ENCODE measurements around the gene AMDHD2.

The AMDHD2 gene

GRCh38 chr16:2497116-2497630 lies 23.0 kb upstream of the AMDHD2 start:
- POLR2A ChIA-PET: interaction anchor here (1.3 kb wide), 1 partner anchor 22 kb away, joined by 5 read pairs; the partner anchor contains the start of gene TBC1D24
- CTCF ChIA-PET: no interaction called here
- DNase-seq (ENCODE audit: extremely low spot score): no peak
- TF ChIP-seq FOXM1 (IDR thresholded peaks at IDR 0.05; ENCODE audit: borderline replicate concordance) (no peak), ZNF384 (IDR thresholded peaks at IDR 0.05) (no peak), FOXK2 (IDR thresholded peaks at IDR 0.05) (no peak), ELF4 (IDR thresholded peaks at IDR 0.05) (no peak), BHLHE40 (IDR thresholded peaks at IDR 0.05; ENCODE audit: borderline replicate concordance) (no peak), L3MBTL2 (conservative IDR thresholded peaks at IDR 0.05) (no peak), ARNT (IDR thresholded peaks at IDR 0.05) (no peak), FOXA1 (IDR thresholded peaks at IDR 0.05) (no peak), SP1 (IDR thresholded peaks at IDR 0.05) (no peak), NFRKB (IDR thresholded peaks at IDR 0.05) (no peak), LEF1 (IDR thresholded peaks at IDR 0.05; ENCODE audit: borderline replicate concordance) (no peak), TARDBP (IDR thresholded peaks at IDR 0.05) (no peak), SUZ12 (IDR thresholded peaks at IDR 0.05) (no peak), CTBP1 (IDR thresholded peaks at IDR 0.05; ENCODE audit: borderline replicate concordance) (no peak), HDGF (IDR thresholded peaks at IDR 0.05; ENCODE audit: borderline replicate concordance) (no peak)

GRCh38 chr16:2497695-2498484 lies 22.3 kb upstream of the AMDHD2 start:
- CTCF ChIA-PET: no interaction called here

GRCh38 chr16:2498531-2499253 lies 21.5 kb upstream of the AMDHD2 start:
- ChIA-PET CTCF (no interaction called here), POLR2A (interaction anchor here (1.2 kb wide), 1 partner anchor 29 kb away, joined by 3 read pairs; no protein-coding TSS in a partner anchor)
- TF ChIP-seq ELF4 (IDR thresholded peaks at IDR 0.05): no peak
- TF ChIP-seq ARNT (IDR thresholded peaks at IDR 0.05): no peak
- no peak for TF ChIP-seq TARDBP (IDR thresholded peaks at IDR 0.05)
- no peak for TF ChIP-seq BHLHE40 (IDR thresholded peaks at IDR 0.05; ENCODE audit: borderline replicate concordance)
- TF ChIP-seq CTBP1 (IDR thresholded peaks at IDR 0.05; ENCODE audit: borderline replicate concordance): no peak
- no peak for TF ChIP-seq FOXM1 (IDR thresholded peaks at IDR 0.05; ENCODE audit: borderline replicate concordance)
- no peak for TF ChIP-seq LEF1 (IDR thresholded peaks at IDR 0.05; ENCODE audit: borderline replicate concordance)
- no peak for TF ChIP-seq SP1 (IDR thresholded peaks at IDR 0.05)
- no peak for TF ChIP-seq NFRKB (IDR thresholded peaks at IDR 0.05)
- no peak for TF ChIP-seq FOXA1 (IDR thresholded peaks at IDR 0.05)
- no peak for TF ChIP-seq SUZ12 (IDR thresholded peaks at IDR 0.05)
- TF ChIP-seq FOXK2 (IDR thresholded peaks at IDR 0.05): no peak
- no peak for TF ChIP-seq PKNOX1 (IDR thresholded peaks at IDR 0.05)
- no peak for TF ChIP-seq L3MBTL2 (conservative IDR thresholded peaks at IDR 0.05)
- TF ChIP-seq ZNF384 (IDR thresholded peaks at IDR 0.05): no peak
- TF ChIP-seq HDGF (IDR thresholded peaks at IDR 0.05; ENCODE audit: borderline replicate concordance): no peak
- no peak for DNase-seq (ENCODE audit: extremely low spot score)

More at GRCh38 chr16:2497695-2498484, 22.3 kb upstream of the AMDHD2 start:
- no peak for TF ChIP-seq L3MBTL2 (conservative IDR thresholded peaks at IDR 0.05)
- no peak for TF ChIP-seq HDGF (IDR thresholded peaks at IDR 0.05; ENCODE audit: borderline replicate concordance)
- TF ChIP-seq FOXM1 (IDR thresholded peaks at IDR 0.05; ENCODE audit: borderline replicate concordance): no peak
- TF ChIP-seq CTBP1 (IDR thresholded peaks at IDR 0.05; ENCODE audit: borderline replicate concordance): no peak
- TF ChIP-seq PKNOX1 (IDR thresholded peaks at IDR 0.05): no peak
- TF ChIP-seq NFRKB (IDR thresholded peaks at IDR 0.05): no peak
- no peak for TF ChIP-seq LEF1 (IDR thresholded peaks at IDR 0.05; ENCODE audit: borderline replicate concordance)
- TF ChIP-seq BHLHE40 (IDR thresholded peaks at IDR 0.05; ENCODE audit: borderline replicate concordance): no peak
- TF ChIP-seq FOXA1 (IDR thresholded peaks at IDR 0.05): no peak
- TF ChIP-seq ZNF384 (IDR thresholded peaks at IDR 0.05): no peak
- TF ChIP-seq SUZ12 (IDR thresholded peaks at IDR 0.05): no peak
- no peak for TF ChIP-seq ELF4 (IDR thresholded peaks at IDR 0.05)
- TF ChIP-seq SP1 (IDR thresholded peaks at IDR 0.05): no peak
- no peak for TF ChIP-seq FOXK2 (IDR thresholded peaks at IDR 0.05)
- no peak for TF ChIP-seq ARNT (IDR thresholded peaks at IDR 0.05)
- TF ChIP-seq TARDBP (IDR thresholded peaks at IDR 0.05): no peak
- no peak for DNase-seq (ENCODE audit: extremely low spot score)
- POLR2A ChIA-PET: no interaction called here

- ChIA-PET POLR2A (interaction anchor here (1.2 kb wide), 1 partner anchor 30 kb away, joined by 3 read pairs; no protein-coding TSS in a partner anchor), CTCF (interaction anchor here (1.1 kb wide), 1 partner anchor 58 kb away, joined by 3 read pairs; no protein-coding TSS in a partner anchor)
- TF ChIP-seq HDGF (IDR thresholded peaks at IDR 0.05; ENCODE audit: borderline replicate concordance): no peak
- no peak for TF ChIP-seq L3MBTL2 (conservative IDR thresholded peaks at IDR 0.05)
- no peak for TF ChIP-seq ZNF384 (IDR thresholded peaks at IDR 0.05)
- TF ChIP-seq PKNOX1 (IDR thresholded peaks at IDR 0.05): no peak
- no peak for TF ChIP-seq BHLHE40 (IDR thresholded peaks at IDR 0.05; ENCODE audit: borderline replicate concordance)
- no peak for TF ChIP-seq ARNT (IDR thresholded peaks at IDR 0.05)
- DNase-seq (ENCODE audit: extremely low spot score): no peak
Measured at GRCh38 chr16:2499454-2499853, 20.7 kb upstream of the AMDHD2 start.

- TF ChIP-seq CTBP1 (IDR thresholded peaks at IDR 0.05; ENCODE audit: borderline replicate concordance) (no peak), TARDBP (IDR thresholded peaks at IDR 0.05) (no peak), SP1 (IDR thresholded peaks at IDR 0.05) (no peak), FOXM1 (IDR thresholded peaks at IDR 0.05; ENCODE audit: borderline replicate concordance) (no peak), ELF4 (IDR thresholded peaks at IDR 0.05) (no peak), SUZ12 (IDR thresholded peaks at IDR 0.05) (no peak), L3MBTL2 (conservative IDR thresholded peaks at IDR 0.05) (no peak), BHLHE40 (IDR thresholded peaks at IDR 0.05; ENCODE audit: borderline replicate concordance) (no peak), FOXA1 (IDR thresholded peaks at IDR 0.05) (no peak), NFRKB (IDR thresholded peaks at IDR 0.05) (no peak)
- ChIA-PET CTCF (interaction anchor here (1.1 kb wide), 1 partner anchor 59 kb away, joined by 3 read pairs; no protein-coding TSS in a partner anchor), POLR2A (no interaction called here)
- DNase-seq (ENCODE audit: extremely low spot score): no peak
Measured at GRCh38 chr16:2499890-2500429, 20.2 kb upstream of the AMDHD2 start.

Data from HEK293T (cell line).